NCI-H2171 (cell line): ENCODE data around the gene USP35.

ENCODE experiments used
- DNase-seq: peaks from one replicate; lab custom pipeline; 2025; lab: John Stamatoyannopoulos, UW

USP35 gene

DNA sequence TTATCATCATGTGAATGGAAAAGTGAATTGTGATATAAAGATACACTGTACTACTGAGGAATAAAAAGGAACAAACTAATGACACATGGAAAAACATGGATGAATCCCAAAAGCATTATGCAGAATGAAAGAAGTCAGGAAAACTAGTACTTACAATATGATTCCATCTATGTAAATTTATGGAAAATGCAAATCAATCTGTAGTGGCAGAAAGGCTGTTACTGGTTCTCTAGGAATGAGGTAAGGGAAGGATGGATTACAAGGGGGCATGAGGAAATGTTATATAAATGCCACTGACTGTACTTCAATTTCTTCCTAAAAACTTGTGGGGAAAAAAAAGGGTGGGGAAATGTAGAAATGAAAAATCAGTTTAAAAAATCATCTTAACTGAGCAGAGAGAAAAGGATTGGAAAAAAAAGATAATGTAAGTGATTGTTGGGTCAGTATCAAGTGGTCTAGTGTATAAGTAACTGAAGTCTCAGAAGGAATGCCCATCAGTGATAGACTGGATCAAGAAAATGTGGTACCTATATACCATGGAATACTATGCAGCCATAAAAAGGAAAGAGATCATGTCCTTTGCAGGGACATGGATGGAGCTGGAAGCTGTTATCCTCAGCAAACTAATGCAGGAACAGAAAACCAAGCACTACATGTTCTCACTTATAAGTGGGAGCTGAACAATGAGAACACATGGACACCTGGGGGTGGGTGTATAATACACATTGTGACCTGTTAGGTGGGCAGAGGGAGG lies 48.8 kb downstream of the USP35 start:
- DNase-seq = no peak

- DNase-seq = no peak
Observed at GRCh38 chr11:78239781-78240180, 51.1 kb downstream of the USP35 start.

GRCh38 chr11:78241475-78241874 lies 52.8 kb downstream of the USP35 start:
- DNase-seq = no peak

- DNase-seq = no peak
Observed at GRCh38 chr11:78244080-78244479, 55.4 kb downstream of the USP35 start.

DNA sequence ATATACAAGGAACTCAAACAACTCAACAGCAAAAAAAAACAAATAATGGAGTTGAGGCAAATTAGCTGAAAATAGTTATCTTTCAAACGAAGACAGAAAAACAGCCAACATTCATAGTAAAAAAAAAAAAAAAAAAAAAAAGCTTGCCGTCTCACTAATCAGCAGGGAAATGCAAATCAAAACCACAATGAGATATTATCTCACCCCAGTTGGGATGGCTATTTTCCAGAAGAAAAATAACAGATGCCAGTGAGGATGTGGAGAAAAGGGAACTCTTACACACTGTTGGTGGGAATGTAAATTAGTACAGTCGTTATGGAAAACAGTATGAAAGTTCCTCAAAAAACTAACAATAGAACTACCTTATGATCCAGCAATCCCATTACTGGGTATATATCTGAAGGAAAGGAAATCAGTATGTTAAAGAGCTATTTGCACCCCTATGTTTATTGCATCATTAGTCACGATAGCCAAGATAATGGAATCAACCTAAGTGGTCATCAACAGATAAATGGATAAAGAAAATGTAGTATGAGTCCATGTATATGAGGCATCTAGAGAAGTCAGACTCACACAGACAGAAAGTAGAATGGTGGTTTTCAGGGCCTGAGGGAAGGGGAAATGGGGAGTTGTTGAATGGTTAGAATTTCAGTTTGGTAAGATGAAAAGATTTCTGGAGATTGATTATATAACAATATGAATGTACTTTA lies 56.0 kb downstream of the USP35 start:
- DNase-seq = peak; percentile 43

GRCh38 chr11:78248191-78248590 lies 59.5 kb downstream of the USP35 start:
- no peak for DNase-seq

- DNase-seq = no peak
Observed at GRCh38 chr11:78248903-78249302, 60.2 kb downstream of the USP35 start.

- DNase-seq = no peak
Observed at GRCh38 chr11:78250099-78250498, 61.4 kb downstream of the USP35 start.

DNA sequence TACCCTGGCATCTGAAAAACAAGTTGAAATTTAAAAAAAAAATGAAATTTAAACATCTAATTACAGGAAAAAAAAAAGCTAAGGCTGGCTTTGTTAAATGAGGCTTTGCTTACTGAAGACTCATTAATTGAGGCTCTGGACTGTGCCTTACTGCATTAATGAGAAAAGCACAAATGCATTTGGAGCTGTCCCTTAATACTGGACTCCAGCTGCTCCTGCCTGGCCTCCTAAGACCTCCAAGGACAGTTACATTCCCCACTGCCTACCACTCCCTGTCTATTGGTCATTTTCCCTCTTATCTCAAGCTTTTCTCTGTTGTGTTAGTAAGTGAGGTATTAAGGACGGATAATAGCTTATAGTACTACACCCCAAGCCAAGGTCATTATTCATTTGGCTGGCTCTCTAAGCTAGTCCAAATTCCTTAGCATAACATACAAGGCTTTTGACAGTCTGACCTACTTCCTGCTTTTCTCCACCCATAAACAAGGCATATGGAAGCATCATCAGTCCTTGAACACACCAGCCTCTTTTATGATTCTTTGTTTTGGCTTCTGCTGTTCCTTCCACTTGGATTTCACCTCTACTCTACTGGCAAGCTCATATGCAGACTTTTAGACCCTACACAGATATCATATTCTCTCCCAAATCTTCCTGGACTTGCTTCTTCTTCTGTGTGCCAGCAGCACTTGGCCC lies 62.5 kb downstream of the USP35 start:
- DNase-seq = no peak

DNA sequence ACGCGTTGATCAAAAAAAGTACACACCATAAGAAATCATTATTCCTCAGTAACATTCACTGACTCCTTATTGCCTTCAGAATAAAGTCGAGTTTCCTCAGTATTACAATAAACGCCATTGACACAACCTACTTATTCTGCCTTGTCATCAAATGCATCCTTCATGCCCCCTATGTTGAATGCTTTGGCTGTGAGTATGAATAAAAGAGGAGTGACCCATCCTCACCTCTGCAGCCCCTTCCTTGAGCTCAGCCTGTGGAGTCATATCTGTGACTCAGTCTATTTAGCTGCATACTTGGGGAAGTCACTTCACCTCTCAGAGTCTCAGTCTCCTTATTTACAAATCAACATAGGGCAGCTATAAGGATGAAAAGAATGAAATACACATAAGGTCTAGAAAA lies 65.1 kb downstream of the USP35 start:
- DNase-seq = no peak

DNA sequence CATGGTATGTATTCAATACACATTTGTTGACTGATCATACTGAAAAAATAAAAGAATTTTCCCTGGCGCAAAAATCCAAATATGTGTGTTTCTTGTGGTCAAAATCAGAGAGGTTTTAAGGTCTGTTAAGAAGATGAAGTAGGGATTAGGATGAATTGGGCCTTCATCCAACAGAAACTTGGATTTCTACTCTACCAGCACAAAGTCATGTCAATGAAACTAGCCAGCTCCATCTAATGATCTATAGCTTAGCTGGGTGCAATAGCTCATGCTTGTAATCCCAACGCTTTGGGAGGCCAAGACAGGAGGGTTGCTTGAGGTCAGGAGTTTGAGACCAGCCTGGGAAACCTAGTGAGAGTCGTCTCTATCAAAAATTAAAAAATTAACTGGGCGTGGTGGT lies 65.5 kb downstream of the USP35 start:
- DNase-seq = no peak

GRCh38 chr11:78255919-78256318 lies 67.2 kb downstream of the USP35 start:
- DNase-seq = no peak

DNA sequence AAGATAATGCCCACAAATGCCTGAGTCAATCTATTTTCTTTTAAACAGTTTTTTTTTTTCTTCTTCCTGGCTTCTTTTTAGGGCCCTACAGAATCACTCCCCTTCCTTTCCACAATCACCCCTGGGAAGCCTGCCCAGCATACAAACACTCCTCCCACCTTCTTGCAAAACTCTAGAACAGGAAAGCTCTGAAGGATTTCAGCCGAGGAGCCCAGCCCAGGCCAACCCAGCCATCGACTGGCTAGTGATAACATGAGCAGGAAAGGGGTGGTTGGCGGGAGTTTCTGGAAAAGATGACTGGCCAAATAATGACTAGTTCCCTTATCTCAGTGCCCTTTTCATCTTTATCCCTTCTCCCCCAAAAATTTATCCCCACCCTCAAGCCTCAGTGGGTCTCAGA lies 68.2 kb downstream of the USP35 start:
- DNase-seq = no peak

GRCh38 chr11:78257654-78258053 lies 68.9 kb downstream of the USP35 start:
- DNase-seq = no peak

- DNase-seq = no peak
Observed at GRCh38 chr11:78259777-78260487, 71.2 kb downstream of the USP35 start.

DNA sequence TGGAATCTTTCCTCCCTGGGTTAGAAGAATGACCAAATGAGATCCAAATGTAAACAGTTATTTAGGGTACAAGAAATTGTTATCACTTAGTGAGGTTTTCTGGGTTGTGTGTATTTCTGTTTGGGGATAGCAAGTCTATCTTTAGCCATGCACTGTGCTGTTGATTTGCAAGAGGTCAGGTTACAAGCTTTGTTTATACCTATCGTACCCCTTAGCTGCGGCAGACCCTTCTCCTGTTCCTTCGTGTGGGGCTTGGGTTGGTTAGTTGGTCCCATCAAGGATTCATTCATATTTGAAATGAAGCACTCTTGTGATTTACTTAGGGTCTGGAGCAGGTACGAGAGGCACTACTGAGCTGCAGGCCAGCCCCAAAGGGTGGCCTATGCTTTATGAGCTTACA lies 72.6 kb downstream of the USP35 start:
- no peak for DNase-seq

- no peak for DNase-seq
Observed at GRCh38 chr11:78261828-78262227, 73.1 kb downstream of the USP35 start.

DNA sequence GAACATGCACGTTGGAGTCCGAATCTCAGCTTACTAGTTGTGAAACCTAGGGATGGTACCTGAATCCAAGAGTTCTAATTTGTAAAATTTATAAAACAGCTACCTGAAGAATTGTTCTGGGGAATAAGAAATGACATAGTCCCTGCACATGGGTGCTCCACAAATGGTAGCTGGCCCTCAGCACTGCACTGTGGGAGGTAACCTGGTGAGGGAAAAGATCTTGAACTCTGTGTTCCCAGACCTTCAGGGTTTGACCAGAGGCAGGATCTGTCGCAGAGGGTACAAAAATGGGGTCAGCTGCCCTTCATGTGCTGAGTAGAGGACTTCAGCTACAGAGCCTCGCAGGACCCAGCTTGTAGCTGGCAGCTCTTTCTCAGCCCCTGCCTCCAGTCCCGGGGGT lies 73.5 kb downstream of the USP35 start:
- DNase-seq = no peak

GRCh38 chr11:78262691-78263090 lies 74.0 kb downstream of the USP35 start:
- DNase-seq = no peak
